ENCODE results near the gene TMEM120A.

- no peak for TF ChIP-seq POLR2A (IDR thresholded peaks at IDR 0.05)
- TF ChIP-seq CTCF (IDR thresholded peaks at IDR 0.05) = peak in 3 of 6 experiments; percentile 14 to 52 (median 28)
- TF ChIP-seq POLR2AphosphoS5 (IDR thresholded peaks at IDR 0.05) = peak; percentile 31 to 44
- no peak for TF ChIP-seq EP300 (IDR thresholded peaks at IDR 0.05)
These were observed 22.2 kb downstream of the TMEM120A start for GRCh38 chr7:75971961-75972763.

Measured in upper lobe of left lung (tissue), 4 donors.